Body of pancreas (tissue), 4 donors: ENCODE results near the gene EMP1. TPM values are rescaled to one million over a fixed set of nuclear protein-coding genes. Genes with fewer than 3 reads are reported as not detected.
A peak's percentile ranks its signal among the peaks of the same experiment; 100 is the strongest.

Experiments
- ATAC-seq: fragments of 150-250 bp; one replicate; pipeline ENCODE4 v1.9.1; 2016
- DNase-seq, 4 donors: peaks; one replicate each; pipeline ENCODE4 v3.0.0-alpha.2; 2019
- H3K27ac ChIP-seq, 4 donors: fragments of 200-600 bp; sonication (generic); 1 replicate in 3 of 4; 2 replicates in 1 of 4; pipeline versions ENCODE4 v1.5.1 to v1.6.1; 2016 to 2019; ENCODE audit warnings: mild to moderate bottlenecking in 1 of 4, mixed read lengths in 1 of 4, moderate library complexity in 1 of 4
- H3K27me3 ChIP-seq, 2 donors: fragments of 200-600 bp; sonication (generic); one replicate each; pipeline ENCODE4 v1.6.0; 2016; ENCODE audit warnings: mild to moderate bottlenecking in 1 of 2
- H3K36me3 ChIP-seq, 2 donors: fragments of 200-600 bp; sonication (generic); replicated peaks in 1 of 2; 2 replicates each; pipeline ENCODE4 v1.5.1; 2016; ENCODE audit warnings: low read depth in 2 of 2; ENCODE audit not compliant: insufficient read depth in 1 of 2
- H3K4me1 ChIP-seq: fragments of 200-600 bp; sonication (generic); one replicate; pipeline ENCODE4 v1.6.0; 2016
- H3K4me3 ChIP-seq, 2 donors: fragments of 200-600 bp; sonication (generic); 1 replicate in 1 of 2; 2 replicates in 1 of 2; pipeline ENCODE4 v1.5.1; 2016 to 2019
- H3K9me3 ChIP-seq, 3 donors: fragments of 200-600 bp; sonication (generic); 1 replicate in 2 of 3; 2 replicates in 1 of 3; pipeline ENCODE4 v1.5.1; 2016
- CTCF ChIP-seq, 7 experiments: fragments of 450-650 bp in 4 of 7; fragments of 200-600 bp in 3 of 7; sonication (generic) in 3 of 7; IDR thresholded peaks; one replicate each; pipeline ENCODE4 v1.5.1; 2016 to 2019; ENCODE audit warnings: antibody characterized with exemption in 7 of 7
- POLR2A ChIP-seq, 3 donors: fragments of 450-650 bp; IDR thresholded peaks; one replicate each; pipeline ENCODE4 v1.6.1; 2016; ENCODE audit warnings: antibody characterized with exemption in 3 of 3, mild to moderate bottlenecking in 2 of 3
- WGBS, 2 donors: methylation state at CpG; one replicate each; pipeline ENCODE4 v1.1.5; 2017; 5-methylcytosine and 5-hydroxymethylcytosine counted together
- intact Hi-C: fragments of 100-400 bp; cut with DNase I; formaldehyde crosslinking; loops from one replicate; pipeline ENCODE4 v1.15.1; 2023
- total RNA-seq, 2 donors: library from RNA; depleted of rRNA; stranded (reverse); fragments of >200 nt; gene quantifications; one replicate each; pipeline ENCODE4 v1.1.0, GENCODE V29; 2016

The EMP1 gene
- total RNA-seq, 2 donors from 2014 or later: 29.0 to 40.5 TPM

- H3K4me3 ChIP-seq: no peak overlapping the region
- H3K9me3 ChIP-seq: no peaks in the 10 kb centered on the region
- TF ChIP-seq POLR2A (IDR thresholded peaks at IDR 0.05) (no peak), CTCF (IDR thresholded peaks at IDR 0.05) (no peak)
- H3K36me3 ChIP-seq: no peaks in the 10 kb centered on the region
- intact Hi-C loops: no loop called here
- no peaks in the 10 kb centered on the region for H3K27me3 ChIP-seq
- H3K4me1 ChIP-seq: peaks cover 21% of the 10 kb centered on the region
- H3K27ac ChIP-seq: peak overlapping the region in 3 of 4 donors; percentile 42 to 72 (median 47)
- ATAC-seq (no peak), DNase-seq (no peak)
- 14 to 19% methylated on average over 7 of the region's 7 CpGs for WGBS, 2 donors
These were observed 506 bp downstream of the EMP1 start for GRCh38 chr12:13197032-13197431.

- Histone ChIP-seq H3K9me3 (no peaks in the 10 kb centered on the region), H3K27ac (peak overlapping the region in 2 of 4 donors; percentile 47 to 72), H3K27me3 (no peaks in the 10 kb centered on the region), H3K4me1 (peaks cover 21% of the 10 kb centered on the region), H3K4me3 (no peak overlapping the region), H3K36me3 (no peaks in the 10 kb centered on the region)
- TF ChIP-seq CTCF (IDR thresholded peaks at IDR 0.05) (no peak), POLR2A (IDR thresholded peaks at IDR 0.05) (peak in 2 of 3 donors; percentile 4 to 17)
- DNase-seq: peak in 3 of 4 donors; percentile 10 to 38 (median 17)
- WGBS, 2 donors: 67 to 68% methylated on average over 9 of the region's 9 CpGs
- no peak for ATAC-seq
- intact Hi-C loops: no loop called here
These were observed 1.1 kb downstream of the EMP1 start for GRCh38 chr12:13197526-13198143.

GRCh38 chr12:13198241-13198640, 1.7 kb downstream of the EMP1 start:
- no peak for DNase-seq
- no peaks in the 10 kb centered on the region for H3K27me3 ChIP-seq
- H3K27ac ChIP-seq: peak overlapping the region; percentile 0 to 72 (median 24)
- peaks cover 21% of the 10 kb centered on the region for H3K4me1 ChIP-seq
- no peaks in the 10 kb centered on the region for H3K36me3 ChIP-seq
- intact Hi-C loops: no loop called here
- no peaks in the 10 kb centered on the region for H3K9me3 ChIP-seq
- no peak for TF ChIP-seq CTCF (IDR thresholded peaks at IDR 0.05)
- no peak for TF ChIP-seq POLR2A (IDR thresholded peaks at IDR 0.05)
- H3K4me3 ChIP-seq: no peak overlapping the region
- WGBS, 2 donors: 51 to 58% methylated on average over 4 of the region's 4 CpGs
- ATAC-seq: no peak

GRCh38 chr12:13198876-13199275, 2.4 kb downstream of the EMP1 start:
- 67 to 75% methylated on average over 7 of the region's 7 CpGs for WGBS, 2 donors
- Histone ChIP-seq H3K9me3 (no peaks in the 10 kb centered on the region), H3K4me3 (no peak overlapping the region), H3K4me1 (peaks cover 21% of the 10 kb centered on the region), H3K36me3 (no peaks in the 10 kb centered on the region), H3K27ac (peak overlapping the region; percentile 0 to 72 (median 4)), H3K27me3 (no peaks in the 10 kb centered on the region)
- ATAC-seq: no peak
- TF ChIP-seq CTCF (IDR thresholded peaks at IDR 0.05): no peak
- intact Hi-C loops: no loop called here
- no peak for DNase-seq

- no peak for ATAC-seq
- DNase-seq: no peak
- H3K4me1 ChIP-seq: peaks cover 21% of the 10 kb centered on the region
- no peaks in the 10 kb centered on the region for H3K36me3 ChIP-seq
- H3K27me3 ChIP-seq: no peaks in the 10 kb centered on the region
- peak overlapping the region in 1 of 4 donors; percentile 37 for H3K27ac ChIP-seq
- H3K9me3 ChIP-seq: no peaks in the 10 kb centered on the region
- no peak overlapping the region for H3K4me3 ChIP-seq
- TF ChIP-seq POLR2A (IDR thresholded peaks at IDR 0.05): no peak
- TF ChIP-seq CTCF (IDR thresholded peaks at IDR 0.05): no peak
- intact Hi-C loops: no loop called here
- 82 to 86% methylated on average over 2 of the region's 2 CpGs for WGBS, 2 donors
These were observed 3.1 kb downstream of the EMP1 start for GRCh38 chr12:13199592-13199991.
